HFFc6 (cell line): ENCODE data around the gene SYNPO2. TPM values are rescaled to one million over a fixed set of nuclear protein-coding genes. Genes with fewer than 3 reads are reported as not detected.

Experiments used
- DNase-seq: peaks from one replicate; pipeline ENCODE4 v3.0.0-alpha.2; 2018
- H3K27ac Mint-ChIP-seq: 2 replicates; pipeline ENCODE4 v1.8.0; 2020; ENCODE audit warnings: mild to moderate bottlenecking, mixed read lengths
- H3K27me3 Mint-ChIP-seq: 2 replicates; pipeline ENCODE4 v1.8.0; 2021; ENCODE audit warnings: mild to moderate bottlenecking, moderate library complexity, mixed read lengths; ENCODE audit not compliant: insufficient read depth
- H3K36me3 Mint-ChIP-seq: 2 replicates; pipeline ENCODE4 v1.8.0; 2021; ENCODE audit warnings: low read depth, mixed read lengths
- H3K4me1 Mint-ChIP-seq: 2 replicates; pipeline ENCODE4 v1.8.0; 2020; ENCODE audit warnings: low read depth, mixed read lengths
- H3K4me3 Mint-ChIP-seq: 2 replicates; pipeline ENCODE4 v1.8.0; 2020; ENCODE audit warnings: mild to moderate bottlenecking, moderate library complexity, mixed read lengths
- H3K9me3 Mint-ChIP-seq: 2 replicates; pipeline ENCODE4 v1.8.0; 2020; ENCODE audit warnings: mild to moderate bottlenecking, mixed read lengths
- CTCF ChIP-seq: fragments of 200-600 bp; sonication (generic); IDR thresholded peaks from 2 replicates; pipeline ENCODE4 v1.5.0; 2021; ENCODE audit warnings: antibody characterized with exemption, mild to moderate bottlenecking
- total RNA-seq, 6 experiments: library from RNA; stranded (reverse); fragmentation: NEBNext Ultra II Directional; extraction: Animal tissue kit (Norgen Biotek cat#: 25700); gene quantifications; 2 replicates in 1 of 6; 3 replicates in 5 of 6; pipeline ENCODE4 v1.2.3, GENCODE V29; 2021

The SYNPO2 gene
- total RNA-seq, 6 experiments from 2014 or later, result 11.6 to 36.7 (median 12.0) TPM

GRCh38 chr4:118942465-118942864, 53.8 kb downstream of the SYNPO2 start:
- H3K27ac Mint-ChIP-seq, result no peak overlapping the region
- DNase-seq, result peak; percentile 57
- peak overlapping the region; percentile 6; the same call in 1 of the 2 replicates for H3K4me3 Mint-ChIP-seq
- H3K27me3 Mint-ChIP-seq, result no peaks in the 10 kb centered on the region
- H3K9me3 Mint-ChIP-seq, result no peaks in the 10 kb centered on the region
- TF ChIP-seq CTCF, result no peak
- peaks cover 20% of the 10 kb centered on the region for H3K4me1 Mint-ChIP-seq
- H3K36me3 Mint-ChIP-seq, result no peaks in the 10 kb centered on the region

GRCh38 chr4:118947095-118947494, 58.4 kb downstream of the SYNPO2 start:
- no peaks in the 10 kb centered on the region for H3K9me3 Mint-ChIP-seq
- H3K27ac Mint-ChIP-seq, result no peak overlapping the region
- no peak for DNase-seq
- peaks cover 2% of the 10 kb centered on the region; the same call in 1 of the 2 replicates for H3K27me3 Mint-ChIP-seq
- no peak for TF ChIP-seq CTCF
- H3K36me3 Mint-ChIP-seq, result no peaks in the 10 kb centered on the region
- H3K4me1 Mint-ChIP-seq, result peaks cover 13% of the 10 kb centered on the region
- no peak overlapping the region for H3K4me3 Mint-ChIP-seq

GRCh38 chr4:118948545-118949144, 60.0 kb downstream of the SYNPO2 start:
- Mint-ChIP-seq H3K9me3 (no peaks in the 10 kb centered on the region), H3K27ac (no peak overlapping the region), H3K4me3 (no peak overlapping the region), H3K4me1 (peaks cover 13% of the 10 kb centered on the region; the same call in 1 of the 2 replicates), H3K27me3 (peaks cover 2% of the 10 kb centered on the region; the same call in 1 of the 2 replicates), H3K36me3 (no peaks in the 10 kb centered on the region)
- no peak for TF ChIP-seq CTCF
- no peak for DNase-seq

GRCh38 chr4:118950224-118950623, 61.6 kb downstream of the SYNPO2 start:
- peaks cover 2% of the 10 kb centered on the region; the same call in 1 of the 2 replicates for H3K27me3 Mint-ChIP-seq
- no peak overlapping the region for H3K4me3 Mint-ChIP-seq
- no peaks in the 10 kb centered on the region for H3K36me3 Mint-ChIP-seq
- no peak overlapping the region for H3K27ac Mint-ChIP-seq
- TF ChIP-seq CTCF, result no peak
- peaks cover 26% of the 10 kb centered on the region for H3K4me1 Mint-ChIP-seq
- DNase-seq, result no peak
- no peaks in the 10 kb centered on the region for H3K9me3 Mint-ChIP-seq

- H3K36me3 Mint-ChIP-seq, result no peaks in the 10 kb centered on the region
- DNase-seq, result no peak
- peaks cover 34% of the 10 kb centered on the region for H3K4me1 Mint-ChIP-seq
- TF ChIP-seq CTCF, result no peak
- no peak overlapping the region for H3K27ac Mint-ChIP-seq
- H3K9me3 Mint-ChIP-seq, result no peaks in the 10 kb centered on the region
- no peak overlapping the region for H3K4me3 Mint-ChIP-seq
- peaks cover 2% of the 10 kb centered on the region; the same call in 1 of the 2 replicates for H3K27me3 Mint-ChIP-seq
Observed at GRCh38 chr4:118950929-118951570, 62.4 kb downstream of the SYNPO2 start.
